Measurements from ENCODE around the gene BRK1. TPM values are rescaled to one million over a fixed set of nuclear protein-coding genes. Genes with fewer than 3 reads are reported as not detected.
"Not testable (repeated sequence)": the region's sequence is repeated elsewhere in the genome, so short reads cannot be mapped to it uniquely, and the experiment has no call there.

BRK1 gene
- total RNA-seq, 1 donor from 2014 or later = 126 TPM

- Mint-ChIP-seq H3K4me3 (ENCODE audit: unreplicated experiment) (no peak overlapping the region), H3K27me3 (ENCODE audit: unreplicated experiment) (no peaks in the 10 kb centered on the region), H3K36me3 (ENCODE audit: unreplicated experiment) (no peaks in the 10 kb centered on the region), H3K27ac (ENCODE audit: unreplicated experiment) (no peak overlapping the region), H3K4me1 (ENCODE audit: low read depth, unreplicated experiment) (no peaks in the 10 kb centered on the region), H3K9me3 (ENCODE audit: unreplicated experiment) (no peaks in the 10 kb centered on the region)
- DNase-seq = no peak
- TF ChIP-seq CTCF (IDR thresholded peaks at IDR 0.05; ENCODE audit: partially characterized antibody, unreplicated experiment) = no peak
Observed at GRCh38 chr3:10088256-10088655, 27.2 kb upstream of the BRK1 start.

GRCh38 chr3:10090179-10090578, 25.3 kb upstream of the BRK1 start:
- Mint-ChIP-seq H3K27ac (ENCODE audit: unreplicated experiment) (no peak overlapping the region), H3K4me1 (ENCODE audit: low read depth, unreplicated experiment) (no peaks in the 10 kb centered on the region), H3K27me3 (ENCODE audit: unreplicated experiment) (no peaks in the 10 kb centered on the region), H3K36me3 (ENCODE audit: unreplicated experiment) (no peaks in the 10 kb centered on the region), H3K4me3 (ENCODE audit: unreplicated experiment) (no peak overlapping the region), H3K9me3 (ENCODE audit: unreplicated experiment) (no peaks in the 10 kb centered on the region)
- no peak for TF ChIP-seq CTCF (IDR thresholded peaks at IDR 0.05; ENCODE audit: partially characterized antibody, unreplicated experiment)
- no peak for DNase-seq

GRCh38 chr3:10090774-10091173, 24.7 kb upstream of the BRK1 start:
- not testable (repeated sequence) for H3K27me3 Mint-ChIP-seq (ENCODE audit: unreplicated experiment); H3K9me3 Mint-ChIP-seq (ENCODE audit: unreplicated experiment); H3K27ac Mint-ChIP-seq (ENCODE audit: unreplicated experiment); H3K4me3 Mint-ChIP-seq (ENCODE audit: unreplicated experiment); H3K4me1 Mint-ChIP-seq (ENCODE audit: low read depth, unreplicated experiment); DNase-seq; H3K36me3 Mint-ChIP-seq (ENCODE audit: unreplicated experiment)

GRCh38 chr3:10091387-10091786, 24.1 kb upstream of the BRK1 start:
- H3K4me3 Mint-ChIP-seq (ENCODE audit: unreplicated experiment); H3K27ac Mint-ChIP-seq (ENCODE audit: unreplicated experiment); H3K4me1 Mint-ChIP-seq (ENCODE audit: low read depth, unreplicated experiment); H3K36me3 Mint-ChIP-seq (ENCODE audit: unreplicated experiment); H3K27me3 Mint-ChIP-seq (ENCODE audit: unreplicated experiment); DNase-seq; H3K9me3 Mint-ChIP-seq (ENCODE audit: unreplicated experiment): not testable (repeated sequence)

- no peaks in the 10 kb centered on the region for H3K4me1 Mint-ChIP-seq (ENCODE audit: low read depth, unreplicated experiment)
- H3K4me3 Mint-ChIP-seq (ENCODE audit: unreplicated experiment) = no peak overlapping the region
- no peak for DNase-seq
- no peaks in the 10 kb centered on the region for H3K9me3 Mint-ChIP-seq (ENCODE audit: unreplicated experiment)
- H3K27me3 Mint-ChIP-seq (ENCODE audit: unreplicated experiment) = no peaks in the 10 kb centered on the region
- no peak for TF ChIP-seq CTCF (IDR thresholded peaks at IDR 0.05; ENCODE audit: partially characterized antibody, unreplicated experiment)
- no peak overlapping the region for H3K27ac Mint-ChIP-seq (ENCODE audit: unreplicated experiment)
- no peaks in the 10 kb centered on the region for H3K36me3 Mint-ChIP-seq (ENCODE audit: unreplicated experiment)
Observed at GRCh38 chr3:10093678-10094077, 21.8 kb upstream of the BRK1 start.

- H3K9me3 Mint-ChIP-seq (ENCODE audit: unreplicated experiment) = no peaks in the 10 kb centered on the region
Observed at GRCh38 chr3:10099041-10099440, 16.4 kb upstream of the BRK1 start.

More at GRCh38 chr3:10099041-10099440, 16.4 kb upstream of the BRK1 start:
- DNase-seq = no peak
- TF ChIP-seq CTCF (IDR thresholded peaks at IDR 0.05; ENCODE audit: partially characterized antibody, unreplicated experiment) = no peak
- H3K27me3 Mint-ChIP-seq (ENCODE audit: unreplicated experiment) = no peaks in the 10 kb centered on the region
- H3K4me3 Mint-ChIP-seq (ENCODE audit: unreplicated experiment) = no peak overlapping the region
- no peaks in the 10 kb centered on the region for H3K4me1 Mint-ChIP-seq (ENCODE audit: low read depth, unreplicated experiment)
- no peak overlapping the region for H3K27ac Mint-ChIP-seq (ENCODE audit: unreplicated experiment)
- no peaks in the 10 kb centered on the region for H3K36me3 Mint-ChIP-seq (ENCODE audit: unreplicated experiment)
